Endothelial cell of umbilical vein (primary cell): Measurements from ENCODE around the gene BPI. TPM values are rescaled to one million over a fixed set of nuclear protein-coding genes. Genes with fewer than 3 reads are reported as not detected.
"Not testable (repeated sequence)": the region's sequence is repeated elsewhere in the genome, so short reads cannot be mapped to it uniquely, and the experiment has no call there.

Experiments used
- BruUV-seq: library from RNA; stranded (reverse); fragments of 400-500 nt; replicated peaks from 2 replicates; lab custom pipeline; 2021; lab: Mats Ljungman, UMichigan
- CTCF ChIA-PET: fragments of 300-600, 350-600 bp; sonication (Branson Sonifier 250); formaldehyde crosslinking; loops from one replicate; lab custom pipeline; 2021; ENCODE audit warnings: antibody characterized with exemption, inconsistent platforms; lab: Charles Lee
- POLR2A ChIA-PET: fragments of 300-600, 350-600 bp; sonication (Branson Sonifier 250); formaldehyde crosslinking; loops from one replicate; lab custom pipeline; 2021; ENCODE audit warnings: antibody characterized with exemption, inconsistent platforms; lab: Charles Lee
- DNase-seq: peaks from one replicate; pipeline ENCODE4 v3.0.0-alpha.2; 2011; ENCODE audit warnings: low read depth, low spot score
- FAIRE-seq: peaks from 2 replicates; lab custom pipeline; 2011; peaks lifted over from hg19 to GRCh38; lab: Jason Lieb, UNC
- H2AFZ ChIP-seq: 2 replicates; pipeline ENCODE4 v1.6.0; 2012; ENCODE audit warnings: low read depth, low read length, control low read depth, inconsistent platforms
- H3K27ac ChIP-seq: 2 replicates; pipeline ENCODE4 v1.5.1; 2011; ENCODE audit warnings: low read depth, mild to moderate bottlenecking, control low read depth, low read length, moderate library complexity; ENCODE audit not compliant: insufficient read depth
- H3K27me3 ChIP-seq, 2 experiments: 2 replicates each; pipeline versions ENCODE4 v1.6.0 to v1.6.1; 2011; ENCODE audit warnings: low read length in 2 of 2, mixed read lengths in 1 of 2; ENCODE audit not compliant: control insufficient read depth in 2 of 2, insufficient read depth in 2 of 2
- H3K36me3 ChIP-seq, 2 experiments: 2 replicates in 1 of 2; 3 replicates in 1 of 2; pipeline ENCODE4 v1.5.1; 2011; ENCODE audit warnings: low read length in 2 of 2, mild to moderate bottlenecking in 1 of 2, moderate library complexity in 1 of 2; ENCODE audit not compliant: control insufficient read depth in 2 of 2, insufficient read depth in 2 of 2; ENCODE audit errors: extremely low read depth in 1 of 2
- H3K4me1 ChIP-seq: 3 replicates; pipeline ENCODE4 v1.5.1; 2011; ENCODE audit warnings: mild to moderate bottlenecking, low read length; ENCODE audit not compliant: control insufficient read depth, insufficient read depth; ENCODE audit errors: extremely low read depth
- H3K4me2 ChIP-seq: 2 replicates; pipeline ENCODE4 v1.6.1; 2011; ENCODE audit warnings: low read length, control low read depth, mixed read lengths; ENCODE audit not compliant: insufficient read depth
- H3K4me3 ChIP-seq, 3 experiments: fragments of 200-600 bp in 1 of 3; sonication (generic), shearing (Covaris generic) in 1 of 3; replicated peaks in 1 of 3; 2 replicates each; pipeline ENCODE4 v1.5.1; 2011 to 2016; ENCODE audit warnings: control low read depth in 3 of 3, low read length in 3 of 3, mild to moderate bottlenecking in 2 of 3, inconsistent platforms in 1 of 3, low read depth in 1 of 3, moderate library complexity in 1 of 3; ENCODE audit not compliant: insufficient read depth in 1 of 3
- H3K79me2 ChIP-seq: 2 replicates; pipeline ENCODE4 v1.6.0; 2012; ENCODE audit warnings: low read length, inconsistent platforms; ENCODE audit not compliant: control insufficient read depth, insufficient read depth
- H3K9ac ChIP-seq: replicated peaks from 2 replicates; pipeline ENCODE3; 2011; ENCODE audit warnings: low read length, control low read depth; ENCODE audit not compliant: insufficient read depth; ENCODE audit errors: extremely low read depth
- H3K9me1 ChIP-seq: replicated peaks from 3 replicates; pipeline ENCODE4 v1.6.0; 2011; ENCODE audit warnings: mild to moderate bottlenecking, low read length; ENCODE audit not compliant: control insufficient read depth, insufficient read depth; ENCODE audit errors: extremely low read depth
- H3K9me3 ChIP-seq: replicated peaks from 2 replicates; pipeline ENCODE4 v1.5.1; 2012; ENCODE audit warnings: low read length, inconsistent platforms; ENCODE audit not compliant: control insufficient read depth, insufficient read depth
- H4K20me1 ChIP-seq: replicated peaks from 2 replicates; pipeline ENCODE3; 2011; ENCODE audit warnings: mild to moderate bottlenecking, low read length; ENCODE audit not compliant: control insufficient read depth, insufficient read depth; ENCODE audit errors: extremely low read depth
- EZH2 ChIP-seq: IDR thresholded peaks from 2 replicates; pipeline ENCODE4 v1.6.1; 2012; ENCODE audit warnings: borderline replicate concordance, low read depth, mild to moderate bottlenecking, moderate library complexity, low read length, inconsistent platforms; ENCODE audit not compliant: severe bottlenecking
- FOS ChIP-seq: IDR thresholded peaks from 2 replicates; pipeline ENCODE4 v1.6.1; 2011; ENCODE audit warnings: mild to moderate bottlenecking, low read length, moderate library complexity, borderline replicate concordance; ENCODE audit not compliant: insufficient read depth
- GATA2 ChIP-seq: IDR thresholded peaks from 2 replicates; pipeline ENCODE4 v1.7.0; 2011; ENCODE audit warnings: low read depth, mild to moderate bottlenecking, moderate library complexity, mixed read lengths, low read length; ENCODE audit not compliant: insufficient read length, insufficient read depth
- JUN ChIP-seq: IDR thresholded peaks from 2 replicates; pipeline ENCODE4 v1.6.1; 2011; ENCODE audit warnings: borderline replicate concordance, low read depth; ENCODE audit not compliant: insufficient read length, insufficient read depth
- MAX ChIP-seq: IDR thresholded peaks from 2 replicates; pipeline ENCODE4 v1.6.1; 2011; ENCODE audit not compliant: insufficient read depth, insufficient read length
- MYC ChIP-seq: IDR thresholded peaks from one replicate; pipeline ENCODE4 v1.6.1; 2011; ENCODE audit warnings: mild to moderate bottlenecking, low read depth, low read length
- POLR2A ChIP-seq: IDR thresholded peaks from 2 replicates; pipeline ENCODE4 v1.6.1; 2012; ENCODE audit warnings: low read depth, mild to moderate bottlenecking, control low read depth, low read length
- POLR2AphosphoS5 ChIP-seq: IDR thresholded peaks from 2 replicates; pipeline ENCODE4 v1.6.1; 2012; ENCODE audit warnings: low read depth, mild to moderate bottlenecking, control low read depth, low read length, moderate library complexity; ENCODE audit not compliant: insufficient read depth
- dilution Hi-C: fragments of 300-500 bp; cut with MboI; formaldehyde crosslinking; loops from one replicate; pipeline ENCODE4 v1.15.0; 2019; ENCODE audit warnings: low sequenced_read_pairs; ENCODE audit not compliant: extremely low pct_ligation_motif_present
- intact Hi-C: fragments of 100-400 bp; cut with micrococcal nuclease; formaldehyde crosslinking; loops from one replicate; pipeline ENCODE4 v1.10.0; 2022
- polyA plus RNA-seq, 4 experiments: library from polyadenylated mRNA; depleted of rRNA in 3 of 4; stranded (reverse) in 3 of 4; unstranded in 1 of 4; fragments of >200 nt; gene quantifications; 2 replicates each; pipeline versions ENCODE4 v1.2.1 to v1.2.3, GENCODE V29; 2011 to 2012; ENCODE audit warnings: missing spikeins in 1 of 4
- total RNA-seq: library from RNA; stranded (reverse); gene quantifications from 2 replicates; pipeline ENCODE4 v1.2.3, GENCODE V29; 2021
- TF ChIP-seq, protein P1 (sequence below), 2 donors: IDR thresholded peaks; 1 replicate in 1 of 2; 2 replicates in 1 of 2; pipeline ENCODE4 v1.5.1; 2011; ENCODE audit warnings: low read length in 2 of 2, mild to moderate bottlenecking in 2 of 2, moderate library complexity in 2 of 2, control low read depth in 1 of 2, inconsistent platforms in 1 of 2, low read depth in 1 of 2; ENCODE audit not compliant: insufficient read depth in 1 of 2; ENCODE audit errors: extremely low read depth in 1 of 2

Gene BPI
- total and polyA plus RNA-seq, 2 donors (not counting 3 experiments of a cell fraction or from before 2014, with no cell fraction given) = not detected

GRCh38 chr20:38339521-38339896 lies 35.6 kb downstream of the BPI start:
- H3K27me3 ChIP-seq, H3K9me1 ChIP-seq, FAIRE-seq, BruUV-seq, DNase-seq, H3K79me2 ChIP-seq, H3K4me2 ChIP-seq, H3K4me3 ChIP-seq, H4K20me1 ChIP-seq, dilution Hi-C loops, intact Hi-C loops, H2AFZ ChIP-seq, H3K9me3 ChIP-seq, POLR2A ChIA-PET, H3K27ac ChIP-seq, H3K9ac ChIP-seq, H3K36me3 ChIP-seq, H3K4me1 ChIP-seq: not testable (repeated sequence)
- CTCF ChIA-PET = interaction anchor here (1.3 to 3.6 kb wide), 3 partner anchors 17 to 69 kb away, joined by 4 to 51 read pairs (median 6); no protein-coding TSS in a partner anchor

GRCh38 chr20:38339997-38340396 lies 36.0 kb downstream of the BPI start:
- H3K27ac ChIP-seq = no peak overlapping the region
- no peaks in the 10 kb centered on the region for H3K79me2 ChIP-seq
- FAIRE-seq (no peak), DNase-seq (no peak)
- no peak overlapping the region for H3K9ac ChIP-seq
- H2AFZ ChIP-seq = no peak overlapping the region
- dilution Hi-C loops = no loop called here
- TF ChIP-seq MYC (no peak), FOS (no peak), JUN (no peak), POLR2A (no peak), EZH2 (no peak), MAX (no peak), POLR2AphosphoS5 (no peak), GATA2 (no peak)
- TF ChIP-seq, protein P1, sequence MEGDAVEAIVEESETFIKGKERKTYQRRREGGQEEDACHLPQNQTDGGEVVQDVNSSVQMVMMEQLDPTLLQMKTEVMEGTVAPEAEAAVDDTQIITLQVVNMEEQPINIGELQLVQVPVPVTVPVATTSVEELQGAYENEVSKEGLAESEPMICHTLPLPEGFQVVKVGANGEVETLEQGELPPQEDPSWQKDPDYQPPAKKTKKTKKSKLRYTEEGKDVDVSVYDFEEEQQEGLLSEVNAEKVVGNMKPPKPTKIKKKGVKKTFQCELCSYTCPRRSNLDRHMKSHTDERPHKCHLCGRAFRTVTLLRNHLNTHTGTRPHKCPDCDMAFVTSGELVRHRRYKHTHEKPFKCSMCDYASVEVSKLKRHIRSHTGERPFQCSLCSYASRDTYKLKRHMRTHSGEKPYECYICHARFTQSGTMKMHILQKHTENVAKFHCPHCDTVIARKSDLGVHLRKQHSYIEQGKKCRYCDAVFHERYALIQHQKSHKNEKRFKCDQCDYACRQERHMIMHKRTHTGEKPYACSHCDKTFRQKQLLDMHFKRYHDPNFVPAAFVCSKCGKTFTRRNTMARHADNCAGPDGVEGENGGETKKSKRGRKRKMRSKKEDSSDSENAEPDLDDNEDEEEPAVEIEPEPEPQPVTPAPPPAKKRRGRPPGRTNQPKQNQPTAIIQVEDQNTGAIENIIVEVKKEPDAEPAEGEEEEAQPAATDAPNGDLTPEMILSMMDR (IDR thresholded peaks at IDR 0.05; ENCODE audit: extremely low read depth in 1 of 2, insufficient read depth in 1 of 2, low read depth in 1 of 2, low read length in 2 of 2) = no peak
- ChIA-PET POLR2A (no interaction called here), CTCF (interaction anchor here (1.0 to 3.6 kb wide), 3 partner anchors 14 to 68 kb away, joined by 3 to 51 read pairs (median 4); no protein-coding TSS in a partner anchor)
- no TSS peak for BruUV-seq
- H3K4me2 ChIP-seq = no peak overlapping the region
- H3K36me3 ChIP-seq = no peaks in the 10 kb centered on the region
- H3K9me3 ChIP-seq = no peaks in the 10 kb centered on the region
- peaks cover 0 to under 1% of the 10 kb centered on the region in 2 experiments for H3K27me3 ChIP-seq
- intact Hi-C loops = no loop called here
- no peaks in the 10 kb centered on the region for H3K9me1 ChIP-seq
- no peaks in the 10 kb centered on the region for H4K20me1 ChIP-seq
- H3K4me1 ChIP-seq = no peaks in the 10 kb centered on the region
- no peak overlapping the region for H3K4me3 ChIP-seq
